HAP-1 (cell line): ENCODE data around the gene RPS24.
"Not testable (repeated sequence)": the region's sequence is repeated elsewhere in the genome, so short reads cannot be mapped to it uniquely, and the experiment has no call there.

Source experiments
- DNase-seq, 2 experiments: peaks; one replicate each; pipeline ENCODE4 v3.0.0-alpha.2; 2016 to 2020; ENCODE audit warnings: low spot score in 2 of 2
- H3K27me3 ChIP-seq: fragments of 250-450 bp; sonication (Bioruptor Pico); 2 replicates; pipeline ENCODE4 v1.5.1; 2020; ENCODE audit warnings: low read depth, mild to moderate bottlenecking, moderate library complexity
- H3K36me3 ChIP-seq: fragments of 250-450 bp; sonication (Bioruptor Pico); replicated peaks from 2 replicates; pipeline ENCODE4 v1.5.1; 2020; ENCODE audit warnings: mild to moderate bottlenecking
- H3K4me1 ChIP-seq: fragments of 250-450 bp; sonication (Bioruptor Pico); 2 replicates; pipeline ENCODE4 v1.5.1; 2020; ENCODE audit warnings: mild to moderate bottlenecking
- H3K4me3 ChIP-seq: fragments of 250-450 bp; sonication (Bioruptor Pico); 2 replicates; pipeline ENCODE4 v1.5.1; 2020; ENCODE audit warnings: mild to moderate bottlenecking, moderate library complexity
- H3K9me3 ChIP-seq: fragments of 250-450 bp; sonication (Bioruptor Pico); 2 replicates; pipeline ENCODE4 v1.5.1; 2020; ENCODE audit warnings: mild to moderate bottlenecking, moderate library complexity
- in situ Hi-C: fragments of 300-500 bp; cut with MboI; formaldehyde crosslinking; loops from 3 replicates; pipeline ENCODE4 v1.14.3; 2020; ENCODE audit warnings: low sequenced_read_pairs, inconsistent platforms, mixed read lengths

RPS24 gene

DNA sequence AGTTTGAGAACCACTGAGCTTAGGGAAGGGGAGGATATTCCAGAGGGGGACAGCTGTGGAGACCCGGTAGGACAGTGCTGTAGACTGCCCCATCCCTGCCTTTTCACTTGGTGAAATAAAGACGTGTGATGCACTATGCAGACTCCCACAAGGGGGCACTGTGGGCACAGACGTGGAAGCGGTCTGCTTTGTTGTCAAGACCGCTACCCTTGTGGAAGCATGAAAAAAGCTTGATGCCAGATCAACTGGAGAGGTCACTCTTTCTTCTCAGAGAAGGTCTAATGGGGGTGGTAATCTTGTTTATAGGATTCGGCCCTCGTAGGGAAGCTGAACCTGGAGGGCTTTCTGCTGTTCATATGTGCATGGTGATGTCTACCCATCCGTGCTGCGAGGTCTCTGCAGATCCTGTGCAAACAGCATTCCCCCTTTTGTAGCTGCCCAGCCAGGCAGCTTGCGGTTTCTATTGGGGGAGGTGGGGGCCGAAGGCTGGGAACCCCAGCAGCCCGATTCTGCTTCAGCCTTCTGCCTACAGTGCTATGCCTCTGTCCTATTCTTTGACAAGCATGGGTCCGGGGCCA is 13.7 kb downstream of the RPS24 start:
- H3K4me3 ChIP-seq = no peak overlapping the region
- H3K27me3 ChIP-seq = no peaks in the 10 kb centered on the region
- H3K36me3 ChIP-seq = peaks cover 6% of the 10 kb centered on the region
- DNase-seq = peak; percentile 77 to 93
- H3K9me3 ChIP-seq = no peaks in the 10 kb centered on the region
- in situ Hi-C loops = loop anchor here (10.0 to 25.0 kb wide), 2 partner anchors 257 to 1040 kb away; no protein-coding TSS in a partner anchor
- H3K4me1 ChIP-seq = no peaks in the 10 kb centered on the region

DNA sequence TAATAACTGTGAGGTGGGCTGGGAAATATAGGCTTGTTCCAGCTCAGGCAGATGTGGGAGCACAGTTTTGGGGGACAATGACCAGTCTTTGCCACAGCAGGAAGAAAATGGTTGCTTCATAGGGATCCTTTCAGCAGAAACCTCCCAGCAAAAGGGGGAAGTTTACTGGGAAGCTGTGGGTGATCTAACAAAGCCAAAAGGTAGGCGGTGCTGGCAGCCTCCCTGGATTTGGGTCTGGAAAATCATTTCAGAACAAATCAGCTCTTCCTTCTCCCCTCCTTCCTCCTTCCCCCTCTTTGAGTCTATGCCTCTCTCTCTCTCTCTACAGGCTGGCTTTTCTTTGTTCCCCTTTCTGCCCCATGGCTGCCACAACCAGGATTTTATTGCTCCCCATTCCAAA is 16.2 kb downstream of the RPS24 start:
- Histone ChIP-seq H3K4me1 (no peaks in the 10 kb centered on the region), H3K27me3 (no peaks in the 10 kb centered on the region), H3K9me3 (no peaks in the 10 kb centered on the region), H3K4me3 (no peak overlapping the region), H3K36me3 (no peaks in the 10 kb centered on the region)
- in situ Hi-C loops = loop anchor here (10.0 to 25.0 kb wide), 3 partner anchors 255 to 1037 kb away; no protein-coding TSS in a partner anchor
- DNase-seq = no peak

DNA sequence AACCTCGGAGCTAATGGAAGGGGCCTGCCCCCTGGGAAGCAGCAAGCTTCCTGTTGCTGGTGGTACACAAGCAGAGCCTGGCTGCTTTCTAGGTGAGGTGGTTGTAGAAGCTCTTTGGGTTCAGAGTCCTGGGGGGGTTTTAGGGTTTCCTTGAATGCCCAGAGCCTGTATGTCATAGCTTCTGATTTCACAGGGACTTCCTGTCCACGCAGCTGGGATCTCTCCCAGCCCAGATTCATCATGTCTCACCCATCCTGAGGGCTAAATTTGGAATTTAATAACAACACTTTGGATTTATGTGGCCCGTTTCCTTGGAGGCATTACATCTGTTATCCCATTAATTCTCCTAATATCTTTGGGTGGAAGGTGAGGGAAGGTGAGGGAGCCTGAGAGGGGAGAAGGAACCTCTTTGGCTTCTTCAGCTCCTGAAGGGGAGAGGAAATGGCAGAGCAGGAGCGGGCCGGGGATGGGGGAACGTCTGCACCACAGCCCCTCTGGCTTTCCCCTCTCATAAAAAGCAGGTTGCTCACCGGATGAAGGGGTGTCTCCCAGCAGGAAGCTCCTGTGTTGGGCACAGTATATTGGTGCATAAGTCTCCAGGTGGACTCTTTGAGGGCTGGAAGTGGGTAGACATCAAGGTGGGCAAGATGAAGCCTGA is 19.7 kb downstream of the RPS24 start:
- H3K4me1 ChIP-seq = no peaks in the 10 kb centered on the region
- H3K9me3 ChIP-seq = no peaks in the 10 kb centered on the region
- no peak overlapping the region for H3K4me3 ChIP-seq
- no peaks in the 10 kb centered on the region for H3K27me3 ChIP-seq
- in situ Hi-C loops = loop anchor here (25.0 kb wide), 1 partner anchor 609 kb away; no protein-coding TSS in a partner anchor
- no peaks in the 10 kb centered on the region for H3K36me3 ChIP-seq
- DNase-seq = no peak

DNA sequence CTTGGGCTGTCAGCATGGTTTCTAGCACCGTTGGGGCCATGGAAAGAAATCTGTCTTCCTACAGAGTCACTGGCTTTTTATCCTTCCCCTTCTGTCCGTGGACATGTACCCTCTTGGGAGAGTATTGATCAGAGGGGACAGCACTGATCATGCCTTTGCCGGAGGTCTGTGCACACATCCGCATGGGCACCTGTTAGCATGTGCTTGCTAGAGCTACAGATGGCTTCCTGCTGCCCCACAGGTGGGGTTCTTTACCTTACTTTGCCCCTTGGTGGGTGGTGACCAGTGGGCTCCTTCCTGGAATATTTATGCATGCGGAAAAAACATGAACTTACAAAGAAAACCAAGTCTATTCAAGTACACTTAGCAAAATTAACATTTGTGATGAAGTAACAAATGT is 24.9 kb downstream of the RPS24 start:
- no peaks in the 10 kb centered on the region for H3K4me1 ChIP-seq
- no peaks in the 10 kb centered on the region for H3K36me3 ChIP-seq
- H3K27me3 ChIP-seq = no peaks in the 10 kb centered on the region
- H3K9me3 ChIP-seq = no peaks in the 10 kb centered on the region
- in situ Hi-C loops = loop anchor here (25.0 kb wide), 1 partner anchor 604 kb away; no protein-coding TSS in a partner anchor
- no peak overlapping the region for H3K4me3 ChIP-seq
- no peak for DNase-seq

DNA sequence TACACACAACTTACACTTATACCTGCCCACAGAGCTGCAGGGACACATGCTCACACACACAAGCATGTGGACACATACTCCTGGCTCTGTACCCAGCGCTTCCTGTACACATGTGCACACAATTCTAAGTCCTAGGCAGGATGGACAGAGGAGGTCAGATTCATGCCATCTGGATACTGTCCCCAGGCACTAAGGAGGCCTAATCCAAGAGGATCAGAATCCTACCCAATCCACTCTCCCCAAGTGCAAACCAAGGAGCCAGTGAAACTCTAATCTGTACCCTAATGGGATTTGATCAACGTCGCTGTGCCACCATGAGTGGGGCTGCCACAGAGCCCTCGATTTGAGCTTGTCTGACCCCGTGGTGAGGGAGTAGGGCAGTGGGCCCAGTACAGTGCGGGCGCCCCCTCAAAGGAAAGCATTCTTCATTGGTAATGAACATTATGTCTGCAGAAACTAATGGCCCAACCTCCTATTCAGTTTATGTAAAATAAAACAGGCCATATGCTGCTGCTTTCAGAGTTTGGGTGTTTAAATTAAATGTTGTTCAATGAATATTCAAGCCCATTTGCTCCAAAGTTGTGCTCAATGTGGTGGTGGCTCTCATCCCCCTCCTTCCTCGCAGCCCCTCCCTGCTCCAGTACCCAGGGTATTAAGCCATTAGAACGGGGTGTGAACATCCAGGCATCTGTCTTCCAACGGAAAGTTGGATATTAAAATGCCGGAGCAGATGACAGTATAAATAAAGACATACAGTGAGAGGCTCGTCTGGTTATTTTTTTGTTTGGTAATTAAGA is 26.4 kb downstream of the RPS24 start:
- Histone ChIP-seq H3K36me3 (no peaks in the 10 kb centered on the region), H3K9me3 (no peaks in the 10 kb centered on the region), H3K27me3 (no peaks in the 10 kb centered on the region), H3K4me3 (no peak overlapping the region), H3K4me1 (no peaks in the 10 kb centered on the region)
- in situ Hi-C loops = loop anchor here (25.0 kb wide), 1 partner anchor 602 kb away; no protein-coding TSS in a partner anchor
- no peak for DNase-seq

DNA sequence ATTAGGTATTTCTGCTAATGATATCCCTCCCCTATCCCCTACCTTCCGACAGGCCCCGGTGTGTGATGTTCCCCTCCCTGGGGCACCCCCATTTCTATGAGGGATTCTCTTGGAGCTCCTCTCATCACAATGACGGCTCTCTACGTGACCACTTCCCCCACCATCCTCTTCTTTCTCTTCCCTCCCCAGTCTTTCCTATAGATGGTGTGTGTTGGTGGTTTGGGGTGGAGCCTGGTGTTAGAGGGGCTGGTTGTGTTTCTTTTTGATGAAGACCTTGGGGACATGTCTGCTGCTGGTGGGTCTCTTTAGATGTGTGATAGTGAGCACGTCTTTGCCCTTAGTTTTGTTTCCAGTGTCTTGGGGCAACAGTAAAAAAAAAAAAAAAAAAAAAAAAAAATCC is 28.6 kb downstream of the RPS24 start:
- Histone ChIP-seq H3K4me3 (no peak overlapping the region), H3K27me3 (no peaks in the 10 kb centered on the region), H3K4me1 (no peaks in the 10 kb centered on the region), H3K9me3 (no peaks in the 10 kb centered on the region), H3K36me3 (no peaks in the 10 kb centered on the region)
- in situ Hi-C loops = loop anchor here (25.0 kb wide), 1 partner anchor 600 kb away; no protein-coding TSS in a partner anchor
- DNase-seq = no peak

DNA sequence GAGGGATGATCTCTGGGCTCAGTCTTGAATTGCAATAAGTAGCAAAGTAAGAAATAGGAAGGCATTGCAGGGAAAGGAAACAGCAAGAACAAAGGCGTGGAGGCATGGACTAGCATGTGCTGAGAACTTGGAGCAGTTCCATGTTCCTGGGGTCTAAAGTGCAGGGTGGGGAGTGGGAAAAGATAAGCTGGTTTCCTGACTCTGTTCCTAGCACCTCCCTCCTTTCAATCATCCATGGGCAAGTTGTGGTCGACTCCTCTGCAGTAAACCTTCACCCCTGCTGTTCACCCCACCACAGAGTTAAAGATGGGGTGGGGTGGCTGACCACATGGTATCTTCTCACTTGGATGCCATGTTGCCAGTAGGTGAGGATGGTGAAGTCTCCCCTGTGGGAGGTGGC is 29.6 kb downstream of the RPS24 start:
- Histone ChIP-seq H3K27me3 (no peaks in the 10 kb centered on the region), H3K4me3 (no peak overlapping the region), H3K4me1 (no peaks in the 10 kb centered on the region), H3K9me3 (no peaks in the 10 kb centered on the region), H3K36me3 (no peaks in the 10 kb centered on the region)
- DNase-seq = no peak
- in situ Hi-C loops = loop anchor here (25.0 kb wide), 1 partner anchor 599 kb away; no protein-coding TSS in a partner anchor

DNA sequence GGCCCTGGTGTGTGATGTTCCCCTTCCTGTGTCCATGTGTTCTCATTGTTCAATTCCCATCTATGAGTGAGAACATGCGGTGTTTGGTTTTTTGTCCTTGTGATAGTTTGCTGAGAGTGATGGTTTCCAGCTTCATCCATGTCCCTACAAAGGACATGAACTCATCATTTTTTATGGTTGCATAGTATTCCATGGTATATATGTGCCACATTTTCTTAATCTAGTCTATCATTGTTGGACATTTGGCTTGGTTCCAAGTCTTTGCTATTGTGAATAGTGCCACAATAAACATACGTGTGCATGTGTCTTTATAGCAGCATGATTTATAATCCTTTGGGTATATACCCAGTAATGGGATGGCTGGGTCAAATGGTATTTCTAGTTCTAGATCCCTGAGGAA is 31.3 kb downstream of the RPS24 start:
- H3K36me3 ChIP-seq, DNase-seq, H3K4me1 ChIP-seq, H3K9me3 ChIP-seq, H3K4me3 ChIP-seq, H3K27me3 ChIP-seq: not testable (repeated sequence)
- in situ Hi-C loops = loop anchor here (25.0 kb wide), 1 partner anchor 597 kb away; no protein-coding TSS in a partner anchor

DNA sequence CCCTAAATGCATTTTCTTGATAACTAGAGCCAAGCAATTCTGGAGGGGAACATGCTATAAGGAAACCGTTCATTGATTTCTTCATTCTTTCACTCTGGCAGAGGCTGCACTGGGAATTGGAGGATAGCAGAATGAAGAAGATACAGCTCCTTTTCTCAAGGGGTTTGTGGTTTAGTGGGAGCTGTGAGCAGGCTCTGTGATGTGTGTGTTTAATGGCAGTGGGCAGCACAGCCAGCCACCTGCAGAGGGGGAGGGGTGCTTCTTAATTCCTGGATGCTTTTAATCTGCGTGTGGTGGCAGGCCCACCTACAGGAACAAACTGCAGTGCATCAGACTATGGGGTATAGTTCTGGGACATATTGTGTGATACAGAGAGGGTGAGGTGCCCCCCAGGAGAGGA is 31.9 kb downstream of the RPS24 start:
- H3K4me3 ChIP-seq = no peak overlapping the region
- in situ Hi-C loops = loop anchor here (25.0 kb wide), 1 partner anchor 597 kb away; no protein-coding TSS in a partner anchor
- no peaks in the 10 kb centered on the region for H3K4me1 ChIP-seq
- DNase-seq = no peak
- H3K9me3 ChIP-seq = no peaks in the 10 kb centered on the region
- H3K27me3 ChIP-seq = no peaks in the 10 kb centered on the region
- H3K36me3 ChIP-seq = no peaks in the 10 kb centered on the region

DNA sequence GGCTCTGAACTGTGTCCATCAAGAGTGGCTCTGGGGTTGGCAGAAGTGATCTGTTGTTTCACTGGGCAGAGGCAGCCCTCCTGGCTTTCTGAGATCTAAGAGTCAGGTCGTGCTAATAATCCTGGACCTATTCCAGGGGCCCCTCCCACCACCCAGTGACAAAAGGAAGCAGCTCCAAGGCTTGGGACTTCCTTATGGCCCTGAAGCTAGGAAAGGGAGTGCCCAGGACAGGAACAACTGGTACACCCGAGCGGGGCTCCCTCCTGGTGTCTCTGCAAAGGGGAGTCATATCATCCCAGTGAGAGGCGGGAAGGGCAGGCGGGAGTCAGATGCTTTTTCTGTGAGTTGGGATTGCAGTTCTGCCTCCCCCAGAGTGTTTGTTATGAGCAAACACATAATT is 32.3 kb downstream of the RPS24 start:
- no peak for DNase-seq
- Histone ChIP-seq H3K4me3 (no peak overlapping the region), H3K9me3 (no peaks in the 10 kb centered on the region), H3K27me3 (no peaks in the 10 kb centered on the region), H3K4me1 (no peaks in the 10 kb centered on the region), H3K36me3 (no peaks in the 10 kb centered on the region)
- in situ Hi-C loops = loop anchor here (25.0 kb wide), 1 partner anchor 596 kb away; no protein-coding TSS in a partner anchor

DNA sequence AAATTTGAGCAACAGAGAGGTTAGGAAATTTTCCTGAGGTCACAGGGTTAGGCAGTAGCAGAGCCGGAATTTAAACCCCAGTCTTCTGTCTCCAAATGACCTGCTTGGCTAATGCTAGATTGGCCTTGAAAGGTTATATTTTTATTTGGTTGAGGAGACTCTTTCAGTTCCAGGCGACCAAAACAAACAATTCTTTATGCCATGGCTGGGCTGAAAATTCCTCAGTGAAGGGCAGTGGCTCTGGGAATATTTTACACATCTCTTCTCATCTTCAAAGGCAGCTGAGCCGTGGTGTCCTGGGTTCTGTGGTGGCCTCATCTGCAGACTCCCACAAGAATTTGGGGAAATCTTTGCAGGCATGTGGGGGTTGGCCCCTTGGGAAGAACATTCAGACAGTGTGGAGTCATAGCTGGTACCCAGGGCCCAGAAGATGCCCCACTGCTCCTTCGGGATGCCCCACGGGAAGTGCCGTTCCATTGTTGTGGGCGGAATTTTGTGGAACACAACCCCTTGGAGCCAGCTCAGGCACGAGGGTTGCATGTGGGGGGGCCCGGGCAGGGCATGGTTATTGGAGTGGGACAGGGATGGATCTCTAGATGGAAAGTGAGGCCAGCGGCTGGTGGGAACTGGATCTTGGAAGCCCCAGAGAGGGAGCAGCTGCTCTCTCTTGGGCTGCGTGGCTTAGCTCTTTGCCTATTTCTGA is 33.2 kb downstream of the RPS24 start:
- no peak for DNase-seq
- Histone ChIP-seq H3K27me3 (no peaks in the 10 kb centered on the region), H3K4me1 (no peaks in the 10 kb centered on the region), H3K4me3 (no peak overlapping the region), H3K36me3 (no peaks in the 10 kb centered on the region), H3K9me3 (no peaks in the 10 kb centered on the region)
- in situ Hi-C loops = loop anchor here (25.0 kb wide), 1 partner anchor 595 kb away; no protein-coding TSS in a partner anchor

DNA sequence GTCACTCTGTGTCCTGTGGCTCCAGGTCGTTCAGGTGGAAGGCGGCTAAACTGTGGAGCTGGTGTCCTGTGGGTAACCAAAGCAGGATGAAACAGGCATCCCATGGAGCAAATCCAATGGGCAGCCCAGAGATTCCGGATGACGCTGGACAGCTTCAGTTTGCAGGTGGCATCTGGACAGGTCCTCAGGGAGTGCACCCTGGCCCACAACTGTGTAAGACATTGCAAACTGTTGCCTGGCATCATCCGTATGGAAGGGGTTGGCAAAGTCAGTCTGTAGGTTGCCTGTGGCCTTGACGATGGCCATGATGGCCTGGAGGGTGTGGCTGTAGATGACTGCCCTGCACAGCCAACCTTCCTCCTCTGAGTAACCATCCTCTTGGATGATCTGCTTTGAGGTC is 35.5 kb downstream of the RPS24 start:
- no peaks in the 10 kb centered on the region for H3K36me3 ChIP-seq
- H3K27me3 ChIP-seq = no peaks in the 10 kb centered on the region
- no peak overlapping the region for H3K4me3 ChIP-seq
- no peak for DNase-seq
- H3K4me1 ChIP-seq = no peaks in the 10 kb centered on the region
- no peaks in the 10 kb centered on the region; the same call in 1 of the 2 replicates for H3K9me3 ChIP-seq
- in situ Hi-C loops = loop anchor here (25.0 kb wide), 1 partner anchor 593 kb away; no protein-coding TSS in a partner anchor

DNA sequence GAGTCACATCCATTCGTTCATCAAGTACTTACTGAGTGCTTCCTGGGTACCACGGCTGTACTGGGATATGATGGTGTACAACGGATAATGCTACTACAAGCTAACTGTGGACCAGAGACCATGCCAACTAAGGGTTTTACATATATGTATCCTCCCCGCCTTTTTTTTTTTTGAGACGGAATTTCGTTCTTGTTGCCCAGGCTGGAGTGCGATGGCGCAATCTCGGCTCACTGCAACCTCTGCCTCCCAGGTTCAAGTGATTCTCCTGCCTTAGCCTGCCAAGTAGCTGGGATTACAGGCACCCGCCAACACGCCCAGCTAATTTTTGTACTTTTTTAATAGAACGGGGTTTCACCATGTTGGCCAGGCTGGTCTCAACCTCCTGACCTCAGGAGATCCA is 36.4 kb downstream of the RPS24 start:
- H3K27me3 ChIP-seq = not testable (repeated sequence)
- in situ Hi-C loops = loop anchor here (25.0 kb wide), 1 partner anchor 592 kb away; no protein-coding TSS in a partner anchor

More for the DNA sequence above, 36.4 kb downstream of the RPS24 start:
- H3K9me3 ChIP-seq, H3K4me3 ChIP-seq, H3K36me3 ChIP-seq, DNase-seq, H3K4me1 ChIP-seq: not testable (repeated sequence)
